H1 (cell line): ENCODE measurements around the gene MOCS1. TPM values are rescaled to one million over a fixed set of nuclear protein-coding genes. Genes with fewer than 3 reads are reported as not detected.

ENCODE experiments used
- CTCF ChIA-PET: fragments of 300-600 bp; sonication (Branson Sonifier 250); formaldehyde crosslinking; loops from one replicate; lab custom pipeline; 2021; ENCODE audit not compliant: partially characterized antibody; lab: Charles Lee
- POLR2A ChIA-PET: fragments of 300-600 bp; sonication (Branson Sonifier 250); formaldehyde crosslinking; loops from one replicate; lab custom pipeline; 2021; ENCODE audit warnings: inconsistent platforms; ENCODE audit not compliant: partially characterized antibody; lab: Charles Lee
- DNase-seq, 2 experiments: peaks; one replicate each; pipeline versions ENCODE4 v3.0.0 to v3.0.0-alpha.2; 2010 to 2022; ENCODE audit warnings: low spot score in 2 of 2, low read depth in 1 of 2, mixed read lengths in 1 of 2
- FAIRE-seq: peaks from 2 replicates; lab custom pipeline; 2011; peaks lifted over from hg19 to GRCh38; lab: Jason Lieb, UNC
- H2AFZ ChIP-seq: 2 replicates; pipeline ENCODE4 v1.8.1; 2012; ENCODE audit warnings: low read length, inconsistent platforms
- H2AK5ac ChIP-seq: 2 replicates; pipeline ENCODE4 v1.6.1; 2013; ENCODE audit warnings: low read depth, low read length
- H2BK120ac ChIP-seq: replicated peaks from 2 replicates; pipeline ENCODE3; 2013; ENCODE audit warnings: low read depth, low read length, inconsistent platforms
- H2BK12ac ChIP-seq: 2 replicates; pipeline ENCODE4 v1.6.1; 2013; ENCODE audit warnings: low read depth, low read length
- H2BK15ac ChIP-seq: 2 replicates; pipeline ENCODE4 v1.6.1; 2013; ENCODE audit warnings: low read length
- H2BK20ac ChIP-seq: 2 replicates; pipeline ENCODE4 v1.6.1; 2013; ENCODE audit warnings: low read length
- H2BK5ac ChIP-seq: 2 replicates; pipeline ENCODE4 v1.6.1; 2013; ENCODE audit warnings: low read depth, low read length
- H3K14ac ChIP-seq: 2 replicates; pipeline ENCODE4 v1.6.1; 2013; ENCODE audit warnings: inconsistent platforms; ENCODE audit not compliant: insufficient read length
- H3K18ac ChIP-seq: 2 replicates; pipeline ENCODE4 v1.6.1; 2013; ENCODE audit warnings: low read length; ENCODE audit errors: extremely low read depth
- H3K23ac ChIP-seq: 2 replicates; pipeline ENCODE4 v1.6.1; 2013; ENCODE audit warnings: inconsistent platforms; ENCODE audit not compliant: insufficient read length
- H3K23me2 ChIP-seq: 2 replicates; pipeline ENCODE4 v1.6.1; 2013; ENCODE audit warnings: low read depth, low read length
- H3K27ac ChIP-seq: 2 replicates; pipeline ENCODE4 v1.6.1; 2011; ENCODE audit warnings: low read depth, low read length, inconsistent platforms
- H3K27me3 ChIP-seq, 4 experiments: replicated peaks in 1 of 4; 1 replicate in 1 of 4; 2 replicates in 3 of 4; pipeline versions ENCODE4 v1.6.1 to v1.8.1; 2011 to 2013; ENCODE audit warnings: low read length in 3 of 4, mild to moderate bottlenecking in 3 of 4, inconsistent platforms in 2 of 4, mixed read lengths in 2 of 4, moderate library complexity in 1 of 4; ENCODE audit not compliant: control insufficient read depth in 3 of 4, insufficient read depth in 3 of 4; ENCODE audit errors: extremely low read depth in 1 of 4
- H3K36me3 ChIP-seq, 4 experiments: 2 replicates each; pipeline versions ENCODE4 v1.6.1 to v1.8.1; 2011 to 2013; ENCODE audit warnings: mild to moderate bottlenecking in 4 of 4, low read length in 3 of 4, moderate library complexity in 2 of 4, control low read depth in 1 of 4, inconsistent platforms in 1 of 4; ENCODE audit not compliant: insufficient read depth in 4 of 4, control insufficient read depth in 2 of 4
- H3K4ac ChIP-seq: replicated peaks from 2 replicates; pipeline ENCODE3; 2013; ENCODE audit warnings: low read length, low read depth, mixed read lengths, inconsistent platforms; ENCODE audit not compliant: insufficient read length
- H3K4me1 ChIP-seq, 4 experiments: replicated peaks in 1 of 4; 1 replicate in 1 of 4; 2 replicates in 3 of 4; pipeline versions ENCODE4 v1.6.1 to v1.8.1; 2011 to 2013; ENCODE audit warnings: low read length in 3 of 4, inconsistent platforms in 2 of 4, mixed read lengths in 1 of 4; ENCODE audit not compliant: insufficient read depth in 4 of 4, control insufficient read depth in 3 of 4
- H3K4me2 ChIP-seq, 2 experiments: 2 replicates each; pipeline versions ENCODE4 v1.6.1 to v1.8.1; 2011 to 2013; ENCODE audit warnings: low read depth in 2 of 2, low read length in 2 of 2, control low read depth in 1 of 2, inconsistent platforms in 1 of 2, mild to moderate bottlenecking in 1 of 2; ENCODE audit not compliant: insufficient read depth in 1 of 2
- H3K4me3 ChIP-seq, 4 experiments: fragments of 200-600, 300-600 bp in 1 of 4; sonication (generic), shearing (Covaris generic), sonication (Bioruptor Twin) in 1 of 4; 2 replicates each; pipeline versions ENCODE4 v1.5.1 to v1.8.1; 2011 to 2016; ENCODE audit warnings: low read length in 4 of 4, low read depth in 3 of 4, control low read depth in 2 of 4, inconsistent platforms in 2 of 4, mild to moderate bottlenecking in 2 of 4, mixed read lengths in 1 of 4, moderate library complexity in 1 of 4; ENCODE audit not compliant: insufficient read depth in 2 of 4; ENCODE audit errors: extremely low read depth in 1 of 4
- H3K56ac ChIP-seq: replicated peaks from 2 replicates; pipeline ENCODE3; 2013; ENCODE audit warnings: low read depth, mild to moderate bottlenecking, mixed read lengths, low read length, inconsistent platforms; ENCODE audit not compliant: insufficient read length
- H3K79me1 ChIP-seq: 2 replicates; pipeline ENCODE4 v1.6.1; 2013; ENCODE audit warnings: low read depth, low read length, control low read depth
- H3K79me2 ChIP-seq, 2 experiments: 2 replicates each; pipeline versions ENCODE4 v1.6.1 to v1.8.1; 2012 to 2013; ENCODE audit warnings: low read length in 2 of 2, mild to moderate bottlenecking in 2 of 2, inconsistent platforms in 1 of 2; ENCODE audit not compliant: insufficient read depth in 2 of 2, control insufficient read depth in 1 of 2
- H3K9ac ChIP-seq, 4 experiments: replicated peaks in 1 of 4; 1 replicate in 1 of 4; 2 replicates in 3 of 4; pipeline versions ENCODE4 v1.6.1 to v1.8.1; 2011 to 2013; ENCODE audit warnings: low read depth in 3 of 4, low read length in 3 of 4, control low read depth in 2 of 4, mild to moderate bottlenecking in 2 of 4, moderate library complexity in 2 of 4, inconsistent platforms in 1 of 4; ENCODE audit errors: extremely low read depth in 1 of 4
- H3K9me3 ChIP-seq, 2 experiments: 2 replicates each; pipeline versions ENCODE4 v1.6.1 to v1.8.1; 2012 to 2013; ENCODE audit warnings: mild to moderate bottlenecking in 2 of 2, moderate library complexity in 2 of 2, control low read depth in 1 of 2, inconsistent platforms in 1 of 2, low read depth in 1 of 2, low read length in 1 of 2, mixed read lengths in 1 of 2; ENCODE audit not compliant: insufficient read depth in 2 of 2
- H4K20me1 ChIP-seq, 2 experiments: replicated peaks in 1 of 2; 2 replicates each; pipeline versions ENCODE3 to v1.8.1; 2011 to 2013; ENCODE audit warnings: inconsistent platforms in 2 of 2, low read length in 2 of 2, mild to moderate bottlenecking in 1 of 2; ENCODE audit not compliant: insufficient read depth in 2 of 2, control insufficient read depth in 1 of 2
- H4K5ac ChIP-seq: 2 replicates; pipeline ENCODE4 v1.6.1; 2013; ENCODE audit warnings: low read length, low read depth, mixed read lengths, inconsistent platforms; ENCODE audit not compliant: insufficient read length
- H4K8ac ChIP-seq: 2 replicates; pipeline ENCODE4 v1.8.0; 2013; ENCODE audit warnings: mild to moderate bottlenecking, moderate library complexity, low read length, inconsistent platforms; ENCODE audit not compliant: insufficient read depth; ENCODE audit errors: extremely low read depth
- H4K91ac ChIP-seq: replicated peaks from 2 replicates; pipeline ENCODE3; 2013; ENCODE audit warnings: low read length, mixed read lengths, inconsistent platforms; ENCODE audit not compliant: insufficient read length
- BACH1 ChIP-seq: IDR thresholded peaks from 2 replicates; pipeline ENCODE4 v1.6.1; 2012; ENCODE audit warnings: low read length, improper control_type of control experiment
- CBX8 ChIP-seq: fragments of 300-800, 300-1000 bp; sonication (generic); IDR thresholded peaks from 2 replicates; pipeline ENCODE4 v1.7.1; 2016; ENCODE audit warnings: low read depth, low read length, borderline replicate concordance
- GABPA ChIP-seq: IDR thresholded peaks from 2 replicates; pipeline ENCODE4 v1.6.1; 2011; ENCODE audit warnings: mild to moderate bottlenecking, low read length, moderate library complexity, borderline replicate concordance; ENCODE audit not compliant: insufficient read depth
- POLR2AphosphoS5 ChIP-seq: IDR thresholded peaks from 2 replicates; pipeline ENCODE4 v1.6.1; 2011; ENCODE audit warnings: low read depth, low read length
- RAD21 ChIP-seq, 2 experiments: IDR thresholded peaks in 1 of 2; conservative IDR thresholded peaks in 1 of 2; 2 replicates each; pipeline ENCODE4 v1.6.1; 2011; ENCODE audit warnings: low read depth in 2 of 2, low read length in 2 of 2, improper control_type of control experiment in 1 of 2, inconsistent platforms in 1 of 2, mild to moderate bottlenecking in 1 of 2, moderate library complexity in 1 of 2
- RBBP5 ChIP-seq: IDR thresholded peaks from 2 replicates; pipeline ENCODE4 v1.7.1; 2012; ENCODE audit warnings: low read depth, mild to moderate bottlenecking, inconsistent platforms, low read length, moderate library complexity, borderline replicate concordance
- RFX5 ChIP-seq: IDR thresholded peaks from 2 replicates; pipeline ENCODE4 v1.6.1; 2011; ENCODE audit warnings: low read depth, low read length, improper control_type of control experiment, borderline replicate concordance
- RXRA ChIP-seq: IDR thresholded peaks from 2 replicates; pipeline ENCODE4 v1.6.1; 2011; ENCODE audit warnings: low read depth, mild to moderate bottlenecking, low read length, moderate library complexity; ENCODE audit not compliant: insufficient read depth
- SAP30 ChIP-seq: fragments of 300-600 bp; sonication (generic); IDR thresholded peaks from 2 replicates; pipeline ENCODE4 v1.7.1; 2012; ENCODE audit warnings: low read length, moderate library complexity, mild to moderate bottlenecking, inconsistent platforms; ENCODE audit not compliant: insufficient read depth, insufficient replicate concordance
- SRF ChIP-seq: IDR thresholded peaks from 2 replicates; pipeline ENCODE4 v1.6.1; 2011; ENCODE audit warnings: mild to moderate bottlenecking, low read depth, low read length, moderate library complexity
- TCF12 ChIP-seq: IDR thresholded peaks from 2 replicates; pipeline ENCODE4 v1.6.1; 2011; ENCODE audit warnings: low read depth, mild to moderate bottlenecking, low read length
- ZNF274 ChIP-seq: IDR thresholded peaks from 2 replicates; pipeline ENCODE4 v1.7.0; 2012; ENCODE audit warnings: low read length, borderline replicate concordance; ENCODE audit errors: extremely low read depth
- WGBS, 2 experiments: shearing (Covaris generic) in 1 of 2; methylation state at CpG; one replicate each; pipeline versions ENCODE4 v1.1.6 to v1.1.7; 2013 to 2015; ENCODE audit warnings: low lambda C conversion rate in 2 of 2, mixed read lengths in 2 of 2, inconsistent platforms in 1 of 2, low coverage in 1 of 2, missing lambda C conversion rate in 1 of 2; ENCODE audit not compliant: insufficient replicate concordance in 2 of 2, insufficient coverage in 1 of 2, insufficient read length in 1 of 2; ENCODE audit errors: extremely low coverage in 1 of 2, missing lambda C conversion rate in 1 of 2; 5-methylcytosine and 5-hydroxymethylcytosine counted together
- polyA plus RNA-seq, 7 experiments: library from polyadenylated mRNA; depleted of rRNA in 3 of 7; stranded (reverse) in 5 of 7; unstranded in 2 of 7; fragments of >200 nt in 5 of 7; fragments of 200-250 nt in 2 of 7; gene quantifications; 1 replicate in 5 of 7; 2 replicates in 1 of 7; 4 replicates in 1 of 7; pipeline versions ENCODE4 v1.2.1 to v1.2.3, GENCODE V29; 2011 to 2013; ENCODE audit warnings: missing spikeins in 2 of 7, mixed read lengths in 2 of 7
- total RNA-seq: library from RNA; stranded (reverse); fragmentation: NEBNext Ultra II Directional; extraction: Animal tissue kit (Norgen Biotek cat#: 25700); gene quantifications from 2 replicates; pipeline ENCODE4 v1.2.1, GENCODE V29; 2021

The MOCS1 gene
- total and polyA plus RNA-seq, 2 of the 8 experiments (the other 6 are each of a cell fraction or from before 2014, with no cell fraction given) = 13.4 to 19.7 TPM

DNA sequence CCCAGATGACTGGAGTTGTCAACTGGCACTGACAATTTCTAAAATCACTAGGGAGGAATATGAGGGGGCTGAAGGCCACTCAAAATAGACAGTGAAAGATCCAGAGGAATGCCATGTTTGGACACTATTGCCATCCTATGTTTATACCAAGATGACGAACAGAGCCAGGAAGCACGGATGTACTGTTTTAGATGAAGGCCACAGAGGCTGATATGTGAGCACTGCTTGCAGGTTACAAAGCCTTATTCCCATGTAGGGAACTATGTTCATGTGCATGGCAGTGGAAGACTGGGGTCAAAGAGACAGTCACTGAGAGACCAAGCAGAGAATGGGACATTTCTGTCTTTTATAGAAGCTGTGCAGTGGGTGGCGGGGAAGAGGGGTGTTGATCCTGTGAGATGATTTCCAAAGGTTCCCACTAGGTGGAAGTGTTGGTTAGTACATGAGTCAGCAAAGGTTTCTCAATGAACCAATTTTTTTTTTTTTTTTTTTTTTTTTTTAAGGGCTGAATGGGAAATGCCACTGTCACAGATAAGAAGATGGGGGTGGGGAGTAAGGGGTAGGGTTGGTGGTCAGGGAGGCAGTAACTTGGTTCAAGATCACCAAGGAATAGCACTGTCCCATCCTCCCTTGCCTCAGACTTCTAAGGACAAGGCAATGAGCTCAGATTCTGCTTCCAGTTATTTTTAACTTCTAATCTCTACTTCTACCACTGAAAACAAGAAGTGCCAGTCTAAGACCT, 46.7 kb upstream of the MOCS1 start:
- 0 out of 2 replicates have a peak overlapping the region, but pooled peaks have one; percentile 4 for H2BK20ac ChIP-seq
- DNase-seq (peak; percentile 7 to 48), FAIRE-seq (peak; percentile 81)
- H3K23ac ChIP-seq = no peak overlapping the region
- no peak overlapping the region for H2BK15ac ChIP-seq
- H3K14ac ChIP-seq = no peak overlapping the region
- no peak overlapping the region for H3K4me3 ChIP-seq
- no peaks in the 10 kb centered on the region for H3K79me2 ChIP-seq
- no peak overlapping the region for H3K4ac ChIP-seq
- H3K4me2 ChIP-seq = no peak overlapping the region
- H4K91ac ChIP-seq = no peak overlapping the region
- no peak overlapping the region for H4K8ac ChIP-seq
- no peak overlapping the region for H2AK5ac ChIP-seq
- CTCF ChIA-PET = interaction anchor here (0.6 to 4.1 kb wide), 27 partner anchors 9 to 980 kb away, joined by 3 to 29 read pairs (median 3); partner anchors contain the start of genes LRFN2 and MOCS1
- H3K9me3 ChIP-seq = no peaks in the 10 kb centered on the region
- no peak overlapping the region for H3K9ac ChIP-seq
- no peaks in the 10 kb centered on the region for H3K79me1 ChIP-seq
- POLR2A ChIA-PET = no interaction called here
- H2BK5ac ChIP-seq = no peak overlapping the region
- H4K5ac ChIP-seq = no peak overlapping the region
- H3K56ac ChIP-seq = no peak overlapping the region
- H3K27me3 ChIP-seq = no peaks in the 10 kb centered on the region
- H2BK12ac ChIP-seq = no peak overlapping the region
- no peaks in the 10 kb centered on the region for H3K36me3 ChIP-seq
- H3K18ac ChIP-seq = no peak overlapping the region
- no peak overlapping the region for H3K27ac ChIP-seq
- H4K20me1 ChIP-seq = no peaks in the 10 kb centered on the region
- H3K4me1 ChIP-seq = peaks cover 0 to 6% (median 2%) of the 10 kb centered on the region in 4 experiments; a peak in 2 of 7 replicates
- WGBS, 2 experiments = 75% methylated on average over 3 of the region's 3 CpGs; no CpG with 5 or more reads in 1 of the 2 experiments
- no peaks in the 10 kb centered on the region for H3K23me2 ChIP-seq
- no peak overlapping the region for H2AFZ ChIP-seq
- peak overlapping the region; percentile 74 for H2BK120ac ChIP-seq
- TF ChIP-seq ZNF274 (no peak), TCF12 (no peak), GABPA (no peak), RFX5 (no peak), SRF (no peak), RAD21 (IDR thresholded peaks at IDR 0.05 in 1 of 2, conservative IDR thresholded peaks at IDR 0.05 in 1 of 2; ENCODE audit: low read depth in 2 of 2, low read length in 2 of 2) (peak; percentile 86 to 90), CBX8 (no peak), RXRA (no peak), RBBP5 (no peak), BACH1 (0 out of 2 replicates have a peak, but pooled peaks have one; percentile 25), POLR2AphosphoS5 (no peak), SAP30 (no peak)
